ENCODE measurements around the gene REXO5.

DNA sequence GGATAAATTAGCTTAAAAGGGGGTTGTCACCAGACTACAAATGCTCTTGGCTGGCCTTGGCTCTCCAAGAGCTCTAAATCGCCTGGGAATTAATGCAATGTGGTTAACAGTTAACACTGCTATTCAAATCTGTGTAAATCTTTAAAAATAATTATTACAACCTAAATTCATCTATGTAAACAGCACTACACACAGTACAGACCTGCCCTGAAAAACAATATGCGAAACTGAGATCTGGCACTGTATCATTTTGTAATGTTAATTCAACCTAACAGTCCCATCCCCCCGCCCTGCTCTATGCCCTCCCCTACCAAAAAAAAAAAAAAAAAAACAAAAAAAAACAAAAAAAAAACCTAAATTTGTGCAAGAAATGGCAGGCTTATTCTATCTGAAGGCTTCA is 52.9 kb downstream of the REXO5 start:
- TF ChIP-seq POLR2A (IDR thresholded peaks at IDR 0.05), result no peak
- TF ChIP-seq, protein P1, sequence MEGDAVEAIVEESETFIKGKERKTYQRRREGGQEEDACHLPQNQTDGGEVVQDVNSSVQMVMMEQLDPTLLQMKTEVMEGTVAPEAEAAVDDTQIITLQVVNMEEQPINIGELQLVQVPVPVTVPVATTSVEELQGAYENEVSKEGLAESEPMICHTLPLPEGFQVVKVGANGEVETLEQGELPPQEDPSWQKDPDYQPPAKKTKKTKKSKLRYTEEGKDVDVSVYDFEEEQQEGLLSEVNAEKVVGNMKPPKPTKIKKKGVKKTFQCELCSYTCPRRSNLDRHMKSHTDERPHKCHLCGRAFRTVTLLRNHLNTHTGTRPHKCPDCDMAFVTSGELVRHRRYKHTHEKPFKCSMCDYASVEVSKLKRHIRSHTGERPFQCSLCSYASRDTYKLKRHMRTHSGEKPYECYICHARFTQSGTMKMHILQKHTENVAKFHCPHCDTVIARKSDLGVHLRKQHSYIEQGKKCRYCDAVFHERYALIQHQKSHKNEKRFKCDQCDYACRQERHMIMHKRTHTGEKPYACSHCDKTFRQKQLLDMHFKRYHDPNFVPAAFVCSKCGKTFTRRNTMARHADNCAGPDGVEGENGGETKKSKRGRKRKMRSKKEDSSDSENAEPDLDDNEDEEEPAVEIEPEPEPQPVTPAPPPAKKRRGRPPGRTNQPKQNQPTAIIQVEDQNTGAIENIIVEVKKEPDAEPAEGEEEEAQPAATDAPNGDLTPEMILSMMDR (IDR thresholded peaks at IDR 0.05), result no peak

All from body of pancreas (tissue), 4 donors.